NOMO-1 treated with DMSO at 0.1 percent for 48 hours (cell line): ENCODE measurements around the gene NUP210.
"Not testable (repeated sequence)": the region's sequence is repeated elsewhere in the genome, so short reads cannot be mapped to it uniquely, and the experiment has no call there.

ENCODE experiments used
- DNase-seq: peaks from one replicate; lab custom pipeline; 2025; ENCODE audit not compliant: unreplicated experiment; lab: John Stamatoyannopoulos, UW

Gene NUP210

DNA sequence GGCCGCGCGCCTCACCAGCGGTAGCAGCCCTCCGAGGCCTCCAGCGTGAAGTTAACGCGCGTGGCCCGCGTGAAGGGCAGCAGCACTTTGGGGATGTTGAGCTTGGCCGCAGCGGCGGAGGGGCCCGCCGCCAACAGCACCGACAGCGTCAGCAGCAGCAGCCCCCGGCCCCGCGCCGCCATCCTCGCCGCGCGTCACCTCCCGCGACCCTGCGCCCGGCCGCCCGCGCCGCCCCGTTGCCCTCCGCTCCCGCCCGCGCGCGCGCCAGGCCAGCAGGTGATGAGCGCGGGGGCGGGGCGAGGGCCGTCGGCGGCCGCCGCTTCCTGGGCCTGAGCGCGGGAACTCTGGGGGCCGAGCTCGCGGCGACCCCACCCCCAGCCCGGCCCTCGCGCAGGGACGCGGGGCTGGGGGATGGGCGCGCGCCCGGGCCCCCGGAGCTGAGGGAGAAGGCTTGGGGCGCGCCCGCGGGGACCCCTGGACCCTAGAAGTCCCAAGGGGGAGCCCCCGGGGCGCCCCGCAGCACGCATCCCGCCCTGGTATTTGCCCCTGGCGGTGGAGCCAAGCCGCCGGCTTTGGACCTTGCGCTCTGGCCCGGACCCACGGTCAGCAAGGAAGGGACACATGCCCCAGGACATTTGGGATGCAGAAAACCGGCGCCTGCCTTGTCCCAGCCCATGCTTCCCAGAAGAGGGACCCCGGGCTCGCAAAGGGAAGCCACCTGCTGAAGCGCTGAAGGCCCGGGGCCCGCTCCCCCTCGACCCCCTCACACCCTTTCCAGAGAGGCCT lies at the start of gene NUP210:
Gene NUP210 (minus strand): TSS at position 278 of the 786 bp plus-strand sequence. CDS start 96 bp downstream, at position 182.
- DNase-seq: peak; percentile 49

DNA sequence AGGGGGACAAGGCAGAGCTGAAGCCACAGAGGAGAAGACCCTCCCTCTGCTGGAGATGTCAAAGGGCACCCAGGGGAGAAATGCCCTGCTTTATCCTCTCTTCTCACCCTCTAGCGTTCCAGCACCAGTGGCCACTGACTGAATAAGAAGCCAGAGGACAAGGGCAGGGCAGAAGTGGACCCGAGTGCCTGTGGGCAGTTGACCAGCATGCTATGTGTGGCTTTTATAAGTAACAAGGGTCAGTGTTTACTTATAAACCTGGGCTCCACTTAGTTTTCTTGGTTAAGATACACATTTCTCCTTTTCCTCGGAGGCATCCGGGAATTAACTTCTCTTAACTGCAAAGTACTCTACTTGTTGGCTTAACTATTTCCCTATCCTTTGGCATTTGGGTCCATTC lies 46.7 kb upstream of the NUP210 start:
- no peak for DNase-seq

DNA sequence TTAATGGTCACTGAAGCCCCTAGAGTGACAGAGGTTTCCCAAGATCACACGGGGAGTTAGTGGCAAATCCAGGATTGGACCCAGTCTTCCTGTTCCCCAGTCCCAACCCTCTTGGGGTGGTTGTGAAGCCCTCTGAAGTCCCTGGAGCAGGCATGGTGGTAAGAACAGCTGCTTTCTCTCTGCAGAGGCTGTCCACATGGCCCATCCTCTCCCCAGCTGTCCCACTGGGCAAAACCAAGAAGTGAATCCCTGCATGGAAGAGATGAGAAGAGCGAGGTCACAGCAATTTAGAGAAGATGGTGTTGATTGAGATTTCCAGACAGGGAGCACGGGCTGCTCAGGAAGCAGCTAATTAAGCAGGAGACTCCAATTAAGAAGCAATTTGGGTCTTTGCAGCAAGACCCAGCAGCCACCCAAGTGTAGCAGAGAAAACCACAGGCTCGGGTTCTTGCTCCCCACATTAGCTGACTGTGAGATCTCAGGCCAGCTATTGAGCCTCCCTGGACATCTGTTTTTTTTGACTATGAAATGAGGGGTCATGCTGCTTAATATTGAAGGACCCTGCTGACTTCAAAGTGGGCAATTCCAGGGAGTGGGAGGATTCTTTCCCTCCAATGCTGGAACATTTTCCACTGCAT lies 45.2 kb upstream of the NUP210 start:
- DNase-seq: no peak

DNA sequence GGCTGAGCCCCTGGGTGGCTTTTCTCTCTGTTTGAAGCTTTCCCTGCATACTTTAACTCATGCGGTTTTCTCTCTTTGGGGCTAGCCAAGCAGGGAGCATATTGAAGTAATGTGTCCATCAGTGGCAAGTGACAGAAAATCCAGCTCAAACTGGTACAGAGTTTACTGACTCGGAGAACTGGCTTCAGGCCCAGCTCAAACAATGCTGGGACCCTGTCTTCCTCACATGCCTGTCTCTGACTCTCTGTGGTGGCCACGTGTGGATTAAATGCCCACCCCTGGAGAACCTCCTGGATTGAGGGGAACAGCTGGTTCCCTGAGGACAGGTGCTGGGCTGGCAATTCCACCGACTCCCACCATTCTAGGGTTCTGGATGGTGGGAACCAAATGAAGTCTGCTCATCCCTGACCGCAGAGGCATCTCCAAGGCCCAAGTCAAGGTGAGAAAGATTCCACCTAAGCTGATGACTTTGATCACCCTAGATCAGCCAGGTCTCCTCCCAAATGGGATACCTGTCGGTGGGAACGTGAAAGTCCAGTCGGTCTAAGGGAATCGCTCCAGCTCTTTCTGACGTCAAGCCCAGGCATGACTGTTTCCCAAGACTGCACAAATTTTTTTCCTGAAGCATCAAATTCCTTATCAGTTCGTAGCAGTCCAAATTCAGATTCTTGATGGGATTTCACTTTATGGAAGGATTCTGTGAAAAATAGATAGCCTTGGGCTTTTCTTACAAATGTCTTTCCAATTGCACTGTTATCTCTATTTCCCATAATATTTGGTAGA lies 43.7 kb upstream of the NUP210 start:
- no peak for DNase-seq

DNA sequence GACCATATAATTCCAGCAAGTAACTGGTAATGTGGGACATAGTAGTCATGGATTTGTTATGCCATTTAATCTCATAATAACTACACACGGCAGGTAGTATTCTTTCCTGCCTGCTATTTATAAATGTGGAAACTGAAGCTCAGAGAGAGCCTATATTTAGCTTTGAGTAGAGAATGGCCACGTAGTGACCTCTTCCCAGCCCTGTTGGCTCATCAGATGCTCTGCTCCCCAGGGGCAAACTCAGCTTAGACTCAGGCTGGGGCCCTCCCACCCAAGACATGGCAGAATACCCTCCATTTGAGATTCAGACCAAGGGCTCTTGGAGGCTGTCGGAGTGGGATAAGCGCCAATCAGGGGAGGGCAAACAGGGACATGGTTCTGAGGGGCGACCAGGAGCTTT lies 42.7 kb upstream of the NUP210 start:
- no peak for DNase-seq

DNA sequence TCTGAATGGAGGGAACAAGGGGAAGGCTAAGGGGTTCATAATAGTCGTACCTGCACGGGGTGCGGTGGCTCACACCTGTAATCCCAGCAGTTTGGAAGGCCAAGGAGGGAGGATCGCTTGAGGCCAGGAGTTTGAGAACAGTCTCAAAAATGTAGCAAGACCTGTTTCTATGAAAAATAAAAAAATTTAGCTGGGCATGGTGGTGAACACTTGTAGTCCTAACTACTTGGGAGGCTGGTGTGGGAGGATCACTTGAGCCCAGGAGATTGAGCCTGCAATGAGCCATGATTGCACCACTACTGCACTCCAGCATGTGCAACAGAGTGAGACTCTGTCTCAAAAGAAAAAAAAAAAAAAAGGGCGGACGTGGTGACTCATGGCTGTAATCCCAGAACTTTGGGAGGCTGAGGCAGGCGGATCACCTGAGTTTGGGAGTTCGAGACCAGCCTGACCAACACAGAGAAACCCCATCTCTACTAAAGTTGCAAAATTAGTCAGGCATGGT lies 42.1 kb upstream of the NUP210 start:
- no peak for DNase-seq

DNA sequence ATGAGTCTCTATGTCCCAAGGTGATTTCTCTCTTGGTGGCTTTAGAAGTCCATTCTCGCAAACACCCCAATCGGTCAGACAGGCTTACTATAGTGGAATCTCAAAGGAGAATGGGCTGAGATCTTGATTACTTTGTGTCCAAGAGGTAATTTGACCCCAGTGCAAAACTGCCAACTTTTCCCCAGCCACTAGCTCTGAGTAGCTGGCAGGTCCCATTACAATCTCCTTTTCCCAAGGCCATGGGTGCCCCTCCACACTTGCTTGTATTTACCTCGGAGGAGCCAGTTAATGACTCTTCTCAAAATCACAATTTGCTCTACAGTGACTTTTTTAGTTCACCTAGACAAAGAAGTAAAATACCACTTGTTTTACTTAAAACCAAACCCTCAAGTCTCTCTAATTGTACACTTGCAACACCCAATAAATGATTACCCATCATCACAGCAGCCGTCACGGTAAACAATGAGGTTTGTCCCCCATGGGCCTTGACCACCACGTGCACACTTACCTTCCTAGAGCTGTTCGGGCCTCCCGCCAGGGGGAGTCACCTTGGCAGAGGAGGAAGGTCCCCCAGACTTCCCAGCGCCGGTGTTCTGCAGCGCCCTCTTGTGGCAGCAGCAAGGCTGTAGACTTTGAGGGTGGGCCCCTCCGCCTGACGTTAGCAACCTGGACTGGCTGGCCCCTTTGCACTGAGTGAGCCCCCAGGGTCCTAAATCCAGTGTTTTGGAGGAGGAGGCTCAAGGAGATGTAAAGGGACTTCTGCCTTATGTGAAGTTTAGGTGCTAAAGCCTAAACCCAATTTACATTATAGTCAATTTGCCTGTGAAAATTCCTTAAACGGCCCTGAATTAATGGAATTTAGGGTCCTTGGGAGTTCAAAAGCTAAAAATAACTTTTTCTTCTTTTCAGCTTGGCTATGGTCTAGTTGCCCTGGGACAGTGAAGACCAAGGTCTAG lies 41.3 kb upstream of the NUP210 start:
- peak; percentile 50 for DNase-seq

DNA sequence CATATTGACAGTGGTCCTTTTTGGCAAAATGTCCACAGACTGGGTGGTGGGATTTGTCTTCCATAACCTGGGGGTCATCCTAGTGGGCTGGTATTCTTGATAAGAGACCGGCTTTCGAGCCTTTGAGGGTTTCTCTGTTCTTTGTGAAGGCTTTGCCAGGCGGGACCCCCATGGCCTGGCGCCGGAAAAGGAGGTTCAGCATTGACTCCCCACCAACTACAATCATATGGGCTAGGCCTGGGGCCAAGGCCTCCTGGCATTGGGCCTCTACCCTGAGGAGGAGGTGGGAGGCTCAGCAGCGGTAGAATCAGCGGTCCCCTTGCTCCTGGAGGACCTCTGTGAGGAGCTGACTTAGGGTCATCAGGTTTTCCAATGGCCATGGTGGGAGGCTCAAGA lies 40.2 kb upstream of the NUP210 start:
- no peak for DNase-seq

DNA sequence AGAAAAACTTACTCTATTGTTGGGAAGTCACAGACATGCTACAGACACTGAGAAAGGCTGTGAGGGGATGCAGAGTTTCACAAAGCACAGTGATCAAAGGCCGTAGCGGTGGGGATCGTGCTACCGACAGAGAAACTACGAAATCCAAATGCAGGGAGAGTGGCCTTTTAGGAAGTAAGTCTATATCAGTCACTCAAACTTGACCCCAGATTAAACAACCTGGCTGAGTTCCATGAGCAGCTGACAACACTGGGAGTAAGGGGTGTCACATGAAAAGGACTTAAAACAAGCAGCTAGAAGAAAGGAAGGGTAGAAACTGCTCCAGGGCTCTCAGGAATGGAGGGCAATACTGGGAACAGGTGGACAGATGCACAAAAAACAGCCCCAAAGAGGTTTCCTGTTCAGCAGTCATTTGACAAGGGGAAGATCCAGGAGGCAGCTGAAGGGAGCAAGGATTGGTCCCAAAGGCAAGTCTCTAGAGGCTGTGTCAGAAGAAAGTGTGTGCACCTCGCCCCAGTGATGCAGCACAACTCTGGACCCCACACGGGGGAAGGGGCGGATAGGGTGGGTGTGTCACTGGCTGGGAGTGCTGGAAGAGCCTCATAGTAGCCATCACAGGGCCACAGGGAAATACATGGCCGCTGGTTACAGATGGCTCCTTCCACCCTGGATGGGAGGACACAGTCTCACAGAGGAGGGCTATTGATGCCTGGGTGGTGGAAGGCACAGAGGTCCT lies 39.7 kb upstream of the NUP210 start:
- no peak for DNase-seq

DNA sequence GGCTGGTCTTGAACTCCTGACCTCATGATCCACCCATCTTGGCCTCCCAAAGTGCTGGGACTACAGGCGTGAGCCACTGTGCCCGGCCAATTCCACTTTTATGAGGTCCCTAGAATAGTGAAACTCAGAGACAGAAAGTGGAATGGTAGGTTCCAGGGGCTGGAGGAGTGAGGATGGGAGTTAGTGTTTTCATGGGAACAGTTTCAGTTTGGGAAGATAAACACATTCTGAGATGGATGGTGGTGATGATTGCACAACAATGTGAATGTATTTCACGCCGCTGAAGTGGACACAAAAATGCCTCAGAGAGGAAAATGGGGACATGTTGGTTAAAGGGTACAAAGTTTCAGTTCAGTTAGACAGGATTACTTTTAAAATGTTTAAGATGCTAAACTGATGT lies 37.5 kb upstream of the NUP210 start:
- no peak for DNase-seq

DNA sequence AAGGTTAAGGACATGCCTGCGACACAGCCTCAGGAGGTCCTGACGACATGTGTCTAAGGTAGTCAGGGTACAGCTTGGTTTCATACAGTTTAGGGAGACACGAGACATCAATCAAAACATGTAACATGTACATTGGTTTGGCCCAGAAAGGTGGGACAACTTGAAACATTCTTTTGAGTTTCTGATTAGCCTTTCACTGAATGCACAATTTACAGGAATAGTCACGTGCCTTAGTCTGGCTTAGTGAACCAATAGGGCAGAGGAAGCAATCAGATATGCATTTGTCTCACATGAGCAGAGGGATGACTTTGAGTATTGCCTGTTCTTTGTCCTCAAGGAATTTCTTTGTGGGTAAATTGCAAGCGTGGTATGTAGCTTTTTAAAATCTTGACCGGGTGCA lies 35.5 kb upstream of the NUP210 start:
- DNase-seq: no peak

DNA sequence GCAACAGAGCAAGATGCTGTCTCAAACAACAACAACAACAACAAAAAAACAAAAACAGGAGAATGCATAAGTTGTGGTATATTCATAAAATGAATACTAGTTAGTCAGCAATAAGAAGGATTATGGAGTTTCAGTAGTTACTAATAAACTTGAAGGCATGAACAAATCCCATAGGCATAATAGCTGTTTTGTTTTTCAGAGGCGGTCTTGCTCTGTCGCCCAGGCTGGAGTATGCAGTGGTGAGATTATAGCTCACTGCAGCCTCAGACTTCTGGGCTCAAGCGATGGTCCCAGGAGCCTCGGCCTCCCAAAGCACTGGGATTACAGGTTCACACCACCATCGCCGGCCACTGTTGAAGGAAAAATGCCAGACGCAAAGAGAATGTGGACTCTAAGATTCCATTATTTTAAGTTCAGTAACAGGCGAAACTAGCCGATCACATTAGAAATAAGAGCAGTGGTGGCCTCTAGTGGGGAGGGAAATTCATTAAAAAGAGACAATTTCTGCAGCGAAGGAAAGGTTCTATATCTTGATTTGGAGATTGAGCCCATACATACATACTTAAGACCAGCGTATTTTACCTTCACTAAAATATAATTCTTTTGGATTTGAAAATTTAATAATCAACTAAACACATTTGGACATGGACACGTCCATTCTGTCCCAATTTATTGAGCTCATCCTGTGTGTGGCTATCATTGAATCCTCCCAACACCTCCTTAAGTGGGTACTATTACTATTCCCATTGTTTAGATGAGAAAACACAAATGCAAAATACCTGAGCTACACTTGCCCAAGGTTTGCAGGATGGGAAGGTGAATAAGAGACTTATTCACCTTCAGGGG lies 32.6 kb upstream of the NUP210 start:
- DNase-seq: peak; percentile 69

DNA sequence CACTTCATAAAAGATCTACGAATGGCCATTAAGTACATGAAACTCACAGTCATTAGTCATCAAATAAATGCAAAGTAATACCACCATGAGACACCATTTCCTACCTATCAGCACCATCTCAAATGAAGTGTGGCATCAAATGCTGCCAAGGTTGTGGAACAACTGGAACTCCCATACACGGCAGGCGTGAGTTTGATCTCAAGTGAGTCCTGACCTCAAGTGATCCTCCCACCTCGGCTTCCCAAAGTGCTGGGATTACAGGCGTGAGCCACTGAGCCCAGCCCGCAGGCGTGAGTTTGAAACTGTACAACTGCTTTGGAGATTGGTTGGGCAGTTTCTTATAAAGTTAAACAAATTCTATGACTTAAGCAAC lies 31.2 kb upstream of the NUP210 start:
- peak; percentile 20 for DNase-seq

DNA sequence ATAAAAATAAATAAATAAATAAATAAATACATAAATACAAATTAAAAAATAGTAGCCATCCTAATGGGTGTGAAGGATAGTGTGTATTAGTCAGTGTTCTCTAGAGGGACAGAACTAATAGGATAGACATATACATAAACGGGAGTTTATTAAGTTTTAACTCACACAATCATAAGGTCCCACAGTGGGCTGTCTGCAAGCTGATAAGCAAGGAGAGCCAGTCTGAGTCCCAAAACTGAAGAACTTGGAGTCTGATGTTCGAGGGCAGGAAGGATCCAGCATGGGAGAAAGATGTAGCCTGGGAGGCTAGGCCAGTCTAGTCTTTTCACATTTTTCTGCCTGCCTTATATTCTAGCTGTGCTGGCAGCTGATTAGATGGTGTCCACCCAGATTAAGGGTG lies 22.8 kb upstream of the NUP210 start:
- not testable (repeated sequence) for DNase-seq

DNA sequence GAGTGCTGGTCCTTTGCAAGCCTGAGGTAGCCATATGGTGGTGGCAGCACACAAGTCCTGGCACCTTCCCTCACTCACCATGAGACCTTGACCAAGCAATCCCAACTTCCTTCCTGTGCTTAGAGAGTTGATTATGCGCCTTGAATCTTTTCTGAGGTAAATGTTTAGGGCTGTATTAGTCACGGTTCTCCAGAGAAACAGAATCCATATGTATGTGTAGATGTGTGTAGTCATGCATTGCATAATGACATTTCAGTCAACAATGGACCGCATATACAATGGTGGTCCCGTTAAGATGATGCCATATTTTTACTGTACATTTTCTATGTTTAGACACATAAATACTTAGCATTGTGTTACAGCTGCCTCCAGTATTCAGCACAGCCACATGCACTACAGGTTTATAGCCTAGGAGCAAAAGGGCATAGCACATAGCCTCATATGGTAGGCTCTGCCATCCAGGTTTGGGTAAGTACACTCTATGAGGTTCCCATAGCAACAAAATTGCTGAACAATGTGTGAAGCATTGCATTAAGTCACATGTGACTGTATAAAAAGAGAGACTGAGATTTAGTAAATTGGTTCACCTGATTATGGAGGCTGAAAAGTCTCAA lies 20.2 kb upstream of the NUP210 start:
- DNase-seq: no peak

DNA sequence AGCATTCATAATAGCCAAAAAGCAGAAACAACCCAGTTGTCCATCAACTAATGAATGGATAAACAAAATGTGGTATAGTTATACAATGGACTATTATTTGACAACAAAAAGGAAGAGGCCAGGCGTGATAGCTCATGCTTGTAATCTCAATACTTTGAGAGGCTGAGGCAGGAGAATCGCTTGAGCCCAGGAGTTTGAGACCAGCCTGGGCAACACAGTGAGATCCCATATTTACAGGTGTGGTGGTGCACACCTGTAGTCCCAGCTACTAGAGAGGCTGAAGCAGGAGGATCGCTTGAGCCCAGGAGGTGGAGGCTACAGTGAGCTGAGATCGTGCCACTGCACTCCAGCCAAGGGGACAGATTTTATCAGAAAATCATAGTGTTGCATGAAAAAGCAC lies 16.1 kb upstream of the NUP210 start:
- not testable (repeated sequence) for DNase-seq

DNA sequence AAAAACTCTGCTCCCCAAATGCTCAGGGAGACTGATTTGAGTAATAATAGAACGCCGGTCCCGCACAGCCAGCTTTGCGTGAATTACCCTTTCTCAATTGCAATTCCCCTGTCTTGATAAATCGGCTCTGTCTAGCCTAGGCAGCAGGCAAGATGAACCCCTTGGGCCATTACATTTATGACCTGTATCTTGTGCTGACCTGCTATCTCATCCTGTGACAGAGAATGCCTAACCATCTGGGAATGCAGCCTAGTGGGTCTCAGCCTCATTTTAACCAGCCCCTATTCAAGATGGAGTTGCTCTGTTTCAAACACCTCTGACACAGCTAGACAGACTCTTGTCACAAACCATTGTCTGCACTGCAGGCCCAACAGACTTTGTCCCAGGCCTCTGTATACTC lies 13.8 kb upstream of the NUP210 start:
- DNase-seq: no peak

DNA sequence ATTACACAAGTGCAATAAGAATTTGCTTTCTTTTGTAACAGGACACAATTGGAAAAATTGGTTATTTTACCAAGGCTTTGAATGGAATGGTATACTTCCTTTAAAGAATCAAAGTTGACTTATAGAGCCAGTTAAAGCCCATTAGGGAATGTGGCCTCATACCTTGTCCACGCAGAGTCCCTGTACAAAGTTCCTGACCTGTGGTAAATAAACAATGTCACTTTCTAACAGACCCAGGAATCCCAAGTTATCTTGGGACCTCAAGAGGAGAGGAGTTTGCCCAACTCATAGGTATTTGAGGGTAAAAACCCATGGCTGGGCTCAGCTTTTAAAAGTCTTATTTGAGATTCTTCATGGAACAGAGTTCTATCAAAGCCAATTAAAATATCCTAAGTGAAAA lies 12.0 kb upstream of the NUP210 start:
- DNase-seq: no peak
